ENCODE data around the gene MT1A.

- TF ChIP-seq CTCF (conservative IDR thresholded peaks at IDR 0.05) (no peak), ZFX (IDR thresholded peaks at IDR 0.05) (no peak)
These were observed 46.9 kb upstream of the MT1A start for GRCh38 chr16:56591377-56592060.
